SK-N-SH (cell line): ENCODE data around the gene RAD51B. TPM values are rescaled to one million over a fixed set of nuclear protein-coding genes. Genes with fewer than 3 reads are reported as not detected.
A peak's percentile ranks its signal among the peaks of the same experiment; 100 is the strongest.

Source experiments
- CTCF ChIA-PET: fragments of 300-600, 350-600 bp; formaldehyde crosslinking; extraction: SDS; loops from one replicate; lab custom pipeline; 2021; lab: Yijun Ruan, JAX
- POLR2A ChIA-PET: fragments of 350-600 bp; sonication (Branson Sonifier 250); formaldehyde crosslinking; extraction: SDS; loops from one replicate; lab custom pipeline; 2020; ENCODE audit warnings: antibody characterized with exemption, inconsistent platforms; lab: Yijun Ruan, JAX
- DNase-seq: peaks from one replicate; pipeline ENCODE4 v3.0.0; 2012
- H2AFZ ChIP-seq: fragments of 200-600 bp; sonication (generic); 2 replicates; pipeline ENCODE4 v1.8.1; 2016; ENCODE audit warnings: antibody characterized with exemption, mild to moderate bottlenecking, low read depth
- H3F3A ChIP-seq: fragments of 200-600 bp; sonication (generic); replicated peaks from 2 replicates; pipeline ENCODE3; 2016; ENCODE audit warnings: antibody characterized with exemption, mild to moderate bottlenecking; ENCODE audit not compliant: insufficient read depth
- H3K27ac ChIP-seq, 2 experiments: fragments of 200-500 bp in 1 of 2; fragments of 200-600 bp in 1 of 2; sonication (Bioruptor generic) in 1 of 2; sonication (generic), shearing (Covaris generic) in 1 of 2; 2 replicates each; pipeline versions ENCODE4 v1.5.1 to v1.6.1; 2014 to 2016; ENCODE audit warnings: low read depth in 2 of 2, inconsistent platforms in 1 of 2, low read length in 1 of 2, mild to moderate bottlenecking in 1 of 2, mixed read lengths in 1 of 2
- H3K27me3 ChIP-seq: fragments of 200-600 bp; sonication (generic), shearing (Covaris generic); 2 replicates; pipeline ENCODE4 v1.6.1; 2016; ENCODE audit warnings: mixed run types; ENCODE audit not compliant: insufficient read depth
- H3K36me3 ChIP-seq, 2 experiments: fragments of 200-500 bp in 1 of 2; fragments of 200-600 bp in 1 of 2; sonication (Bioruptor generic) in 1 of 2; sonication (generic) in 1 of 2; replicated peaks in 1 of 2; 2 replicates each; pipeline versions ENCODE3 to v1.5.1; 2014 to 2016; ENCODE audit warnings: low read length in 1 of 2, mild to moderate bottlenecking in 1 of 2; ENCODE audit not compliant: insufficient read depth in 2 of 2, control insufficient read depth in 1 of 2
- H3K4me1 ChIP-seq, 2 experiments: fragments of 200-500 bp in 1 of 2; fragments of 200-600 bp in 1 of 2; sonication (Bioruptor generic) in 1 of 2; sonication (generic), shearing (Covaris generic) in 1 of 2; 2 replicates each; pipeline versions ENCODE4 v1.5.1 to v1.6.1; 2014 to 2016; ENCODE audit warnings: low read depth in 1 of 2, low read length in 1 of 2, mixed run types in 1 of 2; ENCODE audit not compliant: insufficient read depth in 2 of 2, control insufficient read depth in 1 of 2
- H3K4me2 ChIP-seq: fragments of 200-600 bp; sonication (generic), shearing (Covaris generic); 2 replicates; pipeline ENCODE4 v1.6.1; 2017; ENCODE audit warnings: mixed run types
- H3K4me3 ChIP-seq, 2 experiments: fragments of 200-500 bp in 1 of 2; fragments of 200-600 bp in 1 of 2; sonication (Bioruptor generic) in 1 of 2; sonication (generic), shearing (Covaris generic) in 1 of 2; 2 replicates each; pipeline versions ENCODE4 v1.5.1 to v1.8.1; 2014 to 2016; ENCODE audit warnings: low read depth in 2 of 2, inconsistent platforms in 1 of 2, low read length in 1 of 2, mild to moderate bottlenecking in 1 of 2, mixed read lengths in 1 of 2, moderate library complexity in 1 of 2
- H3K79me2 ChIP-seq: fragments of 200-600 bp; sonication (generic); 2 replicates; pipeline ENCODE4 v1.8.1; 2017; ENCODE audit warnings: mild to moderate bottlenecking; ENCODE audit not compliant: insufficient read depth
- H3K9ac ChIP-seq: fragments of 200-600 bp; sonication (generic); 2 replicates; pipeline ENCODE4 v1.6.1; 2017; ENCODE audit warnings: mixed run types
- H3K9me2 ChIP-seq: fragments of 200-600 bp; sonication (generic); 2 replicates; pipeline ENCODE4 v1.6.1; 2017; ENCODE audit warnings: mixed run types
- H3K9me3 ChIP-seq: fragments of 200-600 bp; sonication (generic); 2 replicates; pipeline ENCODE4 v1.6.1; 2017; ENCODE audit warnings: mixed run types, mild to moderate bottlenecking, moderate library complexity
- H4K20me1 ChIP-seq: fragments of 200-600 bp; sonication (generic); 2 replicates; pipeline ENCODE4 v1.6.1; 2017; ENCODE audit warnings: mild to moderate bottlenecking, mixed run types; ENCODE audit not compliant: insufficient read depth
- FOSL2 ChIP-seq: IDR thresholded peaks from 2 replicates; pipeline ENCODE4 v1.4.0; 2012; ENCODE audit warnings: low read depth, mild to moderate bottlenecking, moderate library complexity, borderline replicate concordance
- GABPA ChIP-seq: IDR thresholded peaks from 2 replicates; pipeline ENCODE4 v1.4.0; 2012; ENCODE audit warnings: low read depth, mild to moderate bottlenecking
- GATA2 ChIP-seq: sonication (generic); formaldehyde crosslinking; IDR thresholded peaks from 2 replicates; pipeline ENCODE4 v1.5.0; 2020; ENCODE audit warnings: mild to moderate bottlenecking, missing genetic modification reagents
- JUND ChIP-seq: IDR thresholded peaks from 2 replicates; pipeline ENCODE4 v1.4.0; 2012
- MXI1 ChIP-seq: IDR thresholded peaks from 2 replicates; pipeline ENCODE4 v1.6.1; 2012; ENCODE audit warnings: mild to moderate bottlenecking, low read depth, low read length, improper control_type of control experiment
- NFIC ChIP-seq: IDR thresholded peaks from 2 replicates; pipeline ENCODE4 v1.4.0; 2012; ENCODE audit warnings: borderline replicate concordance
- RAD21 ChIP-seq: IDR thresholded peaks from 2 replicates; pipeline ENCODE4 v1.6.1; 2012; ENCODE audit warnings: mild to moderate bottlenecking, low read length
- RCOR1 ChIP-seq: fragments of 150-350 bp; IDR thresholded peaks from 2 replicates; pipeline ENCODE4 v1.6.1; 2017; ENCODE audit warnings: antibody characterized with exemption, low read length
- RXRA ChIP-seq: IDR thresholded peaks from 2 replicates; pipeline ENCODE4 v1.4.0; 2012; ENCODE audit warnings: low read depth, mild to moderate bottlenecking, borderline replicate concordance
- TAF1 ChIP-seq: IDR thresholded peaks from 2 replicates; pipeline ENCODE4 v1.6.1; 2012; ENCODE audit warnings: low read depth, mild to moderate bottlenecking, low read length, moderate library complexity, borderline replicate concordance
- WGBS: methylation state at CpG from one replicate; pipeline ENCODE4 v1.1.6; 2017; ENCODE audit warnings: low lambda C conversion rate; 5-methylcytosine and 5-hydroxymethylcytosine counted together
- polyA plus RNA-seq, 3 experiments: library from polyadenylated mRNA; depleted of rRNA; stranded (reverse); fragments of >200 nt; gene quantifications; 2 replicates each; pipeline ENCODE4 v1.2.3, GENCODE V29; 2012
- TF ChIP-seq, protein P1 (sequence below): IDR thresholded peaks from 2 replicates; pipeline ENCODE4 v1.4.0; 2012; ENCODE audit warnings: low read depth, borderline replicate concordance
- TF ChIP-seq, protein P2 (sequence below): IDR thresholded peaks from 2 replicates; pipeline ENCODE4; 2012

Gene RAD51B
- polyA plus RNA-seq, 1 of the 3 experiments (the other 2 are of a cell fraction), result 6.0 TPM

DNA sequence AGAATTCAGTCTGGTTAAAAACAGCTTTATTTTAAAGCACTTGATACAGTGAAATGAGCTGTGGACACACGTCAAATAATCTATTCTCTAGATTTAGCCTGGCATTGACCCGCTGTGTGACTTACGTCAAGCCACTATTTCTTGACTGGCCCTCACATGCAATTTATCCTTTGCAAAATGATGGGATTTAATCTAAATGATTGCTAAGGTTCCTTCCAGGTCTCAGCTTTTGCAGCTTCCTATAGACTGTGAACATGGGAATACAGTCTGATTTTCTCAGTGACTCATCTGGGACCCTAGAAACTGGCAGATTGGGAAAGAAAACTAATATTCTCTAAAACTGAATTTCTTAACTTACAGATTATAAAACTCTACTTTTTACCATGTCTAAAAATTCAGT, 409.1 kb downstream of the RAD51B start:
- no peaks in the 10 kb centered on the region for H3K79me2 ChIP-seq
- no peak overlapping the region for H3K9ac ChIP-seq
- TF ChIP-seq NFIC (no peak), GABPA (no peak), TAF1 (no peak), RXRA (no peak), GATA2 (CRISPR knock-in tag) (no peak), JUND (no peak)
- TF ChIP-seq, protein P1, sequence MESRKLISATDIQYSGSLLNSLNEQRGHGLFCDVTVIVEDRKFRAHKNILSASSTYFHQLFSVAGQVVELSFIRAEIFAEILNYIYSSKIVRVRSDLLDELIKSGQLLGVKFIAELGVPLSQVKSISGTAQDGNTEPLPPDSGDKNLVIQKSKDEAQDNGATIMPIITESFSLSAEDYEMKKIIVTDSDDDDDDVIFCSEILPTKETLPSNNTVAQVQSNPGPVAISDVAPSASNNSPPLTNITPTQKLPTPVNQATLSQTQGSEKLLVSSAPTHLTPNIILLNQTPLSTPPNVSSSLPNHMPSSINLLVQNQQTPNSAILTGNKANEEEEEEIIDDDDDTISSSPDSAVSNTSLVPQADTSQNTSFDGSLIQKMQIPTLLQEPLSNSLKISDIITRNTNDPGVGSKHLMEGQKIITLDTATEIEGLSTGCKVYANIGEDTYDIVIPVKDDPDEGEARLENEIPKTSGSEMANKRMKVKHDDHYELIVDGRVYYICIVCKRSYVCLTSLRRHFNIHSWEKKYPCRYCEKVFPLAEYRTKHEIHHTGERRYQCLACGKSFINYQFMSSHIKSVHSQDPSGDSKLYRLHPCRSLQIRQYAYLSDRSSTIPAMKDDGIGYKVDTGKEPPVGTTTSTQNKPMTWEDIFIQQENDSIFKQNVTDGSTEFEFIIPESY, result no peak
- peaks cover 0 to 25% of the 10 kb centered on the region in 2 experiments; a peak in 3 of 4 replicates for H3K4me1 ChIP-seq
- no peak for DNase-seq
- H3K4me3 ChIP-seq, result no peak overlapping the region
- no peaks in the 10 kb centered on the region for H4K20me1 ChIP-seq
- CTCF ChIA-PET, result interaction anchor here (0.6 to 2.9 kb wide), 4 partner anchors 12 to 588 kb away, joined by 3 to 7 read pairs (median 4); no protein-coding TSS in a partner anchor
- H3K9me3 ChIP-seq, result no peaks in the 10 kb centered on the region
- no peak overlapping the region for H3K27ac ChIP-seq
- H3F3A ChIP-seq, result peaks cover 28% of the 10 kb centered on the region
- POLR2A ChIA-PET, result no interaction called here
- no peak overlapping the region for H3K4me2 ChIP-seq
- no peaks in the 10 kb centered on the region for H3K36me3 ChIP-seq
- no peaks in the 10 kb centered on the region for H3K27me3 ChIP-seq
- no peak overlapping the region for H2AFZ ChIP-seq
- no peaks in the 10 kb centered on the region for H3K9me2 ChIP-seq
- WGBS, result 100% methylated on average over 3 of the region's 3 CpGs

DNA sequence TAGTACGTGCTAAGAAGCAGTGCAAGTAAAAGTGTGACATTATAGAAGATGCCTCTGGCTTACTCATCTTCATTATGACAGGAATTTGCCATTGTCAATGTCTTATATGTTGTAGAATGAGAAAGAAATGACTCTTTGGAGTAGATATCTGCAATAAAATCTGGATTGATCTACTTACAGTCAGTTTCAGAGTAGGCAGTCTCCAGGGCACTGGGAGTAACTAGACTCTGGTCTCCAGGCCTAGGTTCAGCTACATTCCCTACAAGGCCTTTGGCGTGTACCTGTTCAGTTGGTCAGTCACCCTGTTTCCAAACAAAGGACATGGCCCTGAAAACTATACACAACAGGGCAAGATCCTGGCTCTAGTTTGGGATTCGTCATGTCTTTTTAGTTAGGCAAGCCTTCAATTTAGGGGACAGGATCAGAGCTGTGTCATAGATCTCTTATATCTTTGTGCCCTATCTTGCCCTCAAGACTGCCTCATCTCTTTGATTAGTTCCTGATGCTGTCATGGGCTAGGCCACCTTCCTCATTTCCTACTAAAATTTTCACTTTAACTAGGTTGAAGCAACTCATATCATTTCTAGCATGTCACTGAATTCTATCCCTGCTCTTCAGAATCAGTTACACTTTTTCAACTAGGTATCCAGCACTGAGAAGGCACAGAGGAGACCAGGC, 410.0 kb downstream of the RAD51B start:
- H3K27ac ChIP-seq, result peak overlapping the region; percentile 94 to 98; a peak in 2 of 4 replicates
- H4K20me1 ChIP-seq, result no peaks in the 10 kb centered on the region
- ChIA-PET POLR2A (no interaction called here), CTCF (interaction anchor here (1.9 to 2.9 kb wide), 2 partner anchors 11 to 587 kb away, joined by 5 to 7 read pairs; no protein-coding TSS in a partner anchor)
- no peaks in the 10 kb centered on the region for H3K9me3 ChIP-seq
- peaks cover 0 to 25% of the 10 kb centered on the region in 2 experiments; a peak in 3 of 4 replicates for H3K4me1 ChIP-seq
- H3F3A ChIP-seq, result peaks cover 32% of the 10 kb centered on the region
- H3K9me2 ChIP-seq, result no peaks in the 10 kb centered on the region
- H3K4me2 ChIP-seq, result no peak overlapping the region
- DNase-seq, result no peak
- no peak overlapping the region for H2AFZ ChIP-seq
- no peaks in the 10 kb centered on the region for H3K79me2 ChIP-seq
- no peaks in the 10 kb centered on the region for H3K36me3 ChIP-seq
- H3K27me3 ChIP-seq, result no peaks in the 10 kb centered on the region
- no peak overlapping the region for H3K4me3 ChIP-seq
- TF ChIP-seq, protein P2, sequence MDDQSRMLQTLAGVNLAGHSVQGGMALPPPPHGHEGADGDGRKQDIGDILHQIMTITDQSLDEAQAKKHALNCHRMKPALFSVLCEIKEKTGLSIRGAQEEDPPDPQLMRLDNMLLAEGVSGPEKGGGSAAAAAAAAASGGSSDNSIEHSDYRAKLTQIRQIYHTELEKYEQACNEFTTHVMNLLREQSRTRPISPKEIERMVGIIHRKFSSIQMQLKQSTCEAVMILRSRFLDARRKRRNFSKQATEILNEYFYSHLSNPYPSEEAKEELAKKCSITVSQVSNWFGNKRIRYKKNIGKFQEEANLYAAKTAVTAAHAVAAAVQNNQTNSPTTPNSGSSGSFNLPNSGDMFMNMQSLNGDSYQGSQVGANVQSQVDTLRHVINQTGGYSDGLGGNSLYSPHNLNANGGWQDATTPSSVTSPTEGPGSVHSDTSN, result no peak
- TF ChIP-seq JUND (no peak), FOSL2 (no peak), RAD21 (no peak), MXI1 (no peak), RCOR1 (no peak)
- H3K9ac ChIP-seq, result no peak overlapping the region
- WGBS, result 98% methylated on average over 3 of the region's 3 CpGs
